GM19438 (cell line): ENCODE results near the gene UTP20.

Experiments used
- ATAC-seq: cut with Tn5 transposase; IDR thresholded peaks from one replicate; pipeline ENCODE4 v1.9.1; 2021; ENCODE audit warnings: low read depth; ENCODE audit not compliant: unreplicated experiment

Gene UTP20

DNA sequence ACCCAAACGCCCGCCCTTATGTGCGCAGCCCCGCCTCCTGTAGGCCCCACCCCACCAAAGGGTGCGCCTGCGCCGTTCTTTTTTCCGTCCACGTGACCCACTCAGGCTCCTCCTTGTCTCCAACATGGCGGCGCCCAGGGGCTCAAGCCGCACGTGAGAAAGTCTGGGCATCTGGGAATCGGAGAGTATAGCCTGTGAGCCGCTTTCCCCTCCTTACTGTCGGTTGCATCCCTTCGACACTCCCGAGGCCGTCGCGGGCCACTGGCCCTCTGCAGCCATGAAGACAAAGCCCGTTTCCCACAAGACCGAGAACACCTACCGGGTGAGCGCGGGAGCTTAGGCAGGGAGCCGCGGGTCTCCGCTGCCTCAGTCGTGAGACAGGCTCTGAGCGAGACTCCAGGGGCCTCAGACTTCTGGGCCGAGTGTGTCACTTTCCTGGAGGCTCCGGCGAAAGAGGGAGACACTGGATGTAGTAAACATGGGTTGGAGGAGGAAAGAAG, at the start of gene UTP20:
UTP20 (plus strand) TSS at position 100 of the 500 bp plus-strand sequence; CDS start at position 278, 178 bp downstream.
- peak; percentile 99 for ATAC-seq

DNA sequence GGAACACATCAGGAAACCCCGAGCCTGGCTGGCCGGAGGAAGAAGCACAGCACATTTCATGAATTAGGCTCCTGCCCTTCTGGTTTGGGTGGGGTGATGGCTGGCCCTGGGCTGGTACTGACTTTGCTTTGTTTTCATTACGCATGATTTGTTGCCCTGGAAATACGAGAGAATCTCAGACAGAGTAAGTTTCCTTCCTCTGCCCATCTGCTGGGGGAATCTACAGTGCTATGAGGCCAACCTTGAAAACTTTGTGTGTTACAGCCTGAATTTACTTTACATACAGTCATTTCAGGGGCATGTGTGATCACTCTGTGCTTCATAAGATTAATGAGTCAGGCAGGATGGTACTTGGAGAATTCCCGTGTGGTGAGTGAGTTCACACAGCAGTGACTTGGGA, 49.4 kb upstream of the UTP20 start:
- no peak for ATAC-seq

DNA sequence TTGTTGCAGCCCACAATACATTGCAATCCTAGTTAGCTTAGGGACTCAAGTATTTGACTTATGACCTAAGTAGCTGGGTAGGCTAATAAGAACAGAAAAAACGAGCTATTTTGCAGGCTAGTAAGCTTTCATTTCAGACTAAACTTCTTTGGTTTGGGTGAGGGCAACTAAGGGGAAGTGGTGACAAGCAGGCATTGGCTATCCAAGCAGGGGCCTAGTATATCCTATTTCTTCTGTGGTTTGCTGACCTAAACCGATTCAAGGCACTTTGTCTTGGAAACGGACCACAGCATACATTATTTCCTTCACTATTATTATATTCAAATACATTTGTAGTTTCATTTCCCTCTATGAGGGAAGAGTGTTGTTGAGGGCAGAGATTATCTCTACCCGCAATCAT, 48.3 kb upstream of the UTP20 start:
- no peak for ATAC-seq

DNA sequence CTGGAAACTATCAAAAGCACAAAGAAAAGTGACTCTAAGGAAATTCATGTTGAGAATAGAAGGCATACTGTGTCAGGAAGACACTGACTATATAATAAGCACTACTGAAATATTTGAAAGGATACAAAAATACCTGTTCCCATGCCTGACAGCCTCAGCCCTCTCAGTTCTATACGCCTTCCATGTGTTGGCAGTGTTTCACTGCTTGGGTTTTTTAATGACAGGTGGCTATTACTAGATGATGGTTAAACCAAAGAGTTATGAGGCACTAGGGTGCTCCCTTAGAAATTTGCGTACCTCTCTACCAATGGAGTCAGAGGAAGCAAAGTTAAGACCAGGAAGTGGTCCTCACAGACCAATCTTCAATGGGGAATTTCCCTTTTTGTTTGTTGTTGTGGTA, 44.2 kb upstream of the UTP20 start:
- no peak for ATAC-seq

DNA sequence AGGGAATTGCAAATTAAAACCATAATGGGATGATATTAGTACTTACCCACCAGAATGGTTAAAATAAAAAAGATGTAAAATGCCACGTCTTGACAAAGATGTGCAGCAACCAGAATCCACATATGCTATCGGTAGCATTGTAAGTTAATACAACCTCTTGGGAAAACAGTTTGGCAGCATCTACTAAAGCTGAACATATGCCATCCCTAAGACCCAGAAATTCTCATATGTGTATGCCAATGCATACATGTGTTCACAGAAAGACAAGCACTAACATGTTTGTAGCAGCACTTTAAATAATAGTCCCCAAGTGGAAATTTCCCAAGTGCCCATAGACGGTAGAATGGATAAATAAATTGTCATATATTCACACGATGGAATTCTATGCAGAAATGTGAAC, 41.6 kb upstream of the UTP20 start:
- ATAC-seq, result no peak

DNA sequence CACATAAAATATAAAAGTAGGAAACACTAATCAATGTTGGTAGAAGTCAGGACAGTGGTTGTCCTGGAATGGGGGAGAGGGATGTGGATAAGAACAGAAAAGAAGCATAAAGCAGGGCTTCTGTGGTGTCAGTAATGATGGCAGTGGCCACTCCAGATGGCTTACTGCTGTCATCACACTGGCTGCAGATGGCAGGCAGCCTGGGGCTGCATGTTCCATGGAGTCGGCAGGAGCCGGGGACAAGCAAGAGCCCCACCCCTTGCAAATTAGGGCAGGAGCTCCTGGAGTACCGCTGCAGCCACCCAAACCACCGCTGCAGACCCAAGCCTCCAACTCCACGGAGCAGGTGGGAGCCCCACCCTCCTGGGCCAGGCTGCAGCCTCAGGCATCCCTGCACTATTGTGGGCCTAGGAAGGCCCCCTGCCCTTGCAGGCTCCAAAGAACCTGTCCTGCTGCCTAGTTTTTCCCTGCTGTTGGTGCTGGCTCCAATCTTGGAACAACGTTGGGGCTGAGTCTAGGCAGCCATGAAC, 41.0 kb upstream of the UTP20 start:
- ATAC-seq, result no peak

DNA sequence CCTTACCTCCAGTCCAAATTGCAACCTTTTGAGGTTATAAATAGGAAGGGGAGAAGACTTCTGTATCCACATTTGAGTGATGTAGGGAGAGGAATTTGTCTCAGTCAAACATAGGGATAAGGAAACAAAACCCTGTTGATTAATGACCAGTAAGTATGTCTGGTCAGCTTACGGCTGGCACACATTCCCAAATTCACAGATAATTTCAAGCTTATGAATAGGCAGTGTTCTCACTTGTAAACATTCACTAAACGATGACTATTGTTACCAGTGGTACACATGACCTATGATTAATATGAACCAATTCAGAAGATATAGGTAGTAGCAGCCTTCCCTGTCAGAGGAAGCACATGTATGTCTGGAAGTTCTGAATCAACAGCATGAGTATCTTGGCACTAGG, 36.8 kb upstream of the UTP20 start:
- no peak for ATAC-seq

DNA sequence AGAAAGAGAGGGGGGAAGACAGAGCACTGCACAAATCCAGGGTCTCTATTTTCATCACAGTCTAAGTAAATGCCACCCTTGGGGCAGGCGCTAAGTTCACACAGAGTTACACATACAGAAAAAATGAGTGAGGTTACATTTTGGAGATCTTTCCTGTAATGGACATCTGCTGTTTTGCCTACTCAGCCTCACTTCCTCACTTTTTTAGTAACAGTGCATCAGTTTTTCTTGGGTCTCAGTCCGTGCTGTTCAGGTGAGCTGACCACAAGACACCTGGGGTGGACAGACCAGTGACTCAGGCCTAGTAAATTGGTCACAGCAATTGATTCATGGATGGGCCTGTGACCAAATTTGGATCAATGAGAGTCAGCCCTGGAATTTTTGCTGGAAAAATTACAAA, 36.3 kb upstream of the UTP20 start:
- no peak for ATAC-seq

DNA sequence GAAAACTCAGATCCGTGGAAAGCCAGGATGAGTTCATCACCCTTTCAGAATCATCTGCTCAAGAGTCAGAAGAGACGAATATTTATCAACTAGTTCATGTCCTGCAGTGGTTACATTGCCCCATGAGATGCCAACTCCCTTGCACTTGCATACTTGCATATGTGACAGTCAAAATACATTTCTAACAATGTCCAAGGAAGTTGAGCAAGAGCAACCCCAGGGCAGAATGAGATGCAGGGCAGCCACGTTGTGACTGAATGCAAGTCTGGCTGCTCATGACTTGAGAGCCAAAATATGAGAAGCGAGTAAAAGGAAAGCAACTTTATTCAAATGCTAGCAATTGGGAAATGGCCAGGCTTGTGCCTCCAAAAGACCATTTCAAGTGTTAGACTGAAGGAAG, 23.6 kb upstream of the UTP20 start:
- ATAC-seq, result no peak

DNA sequence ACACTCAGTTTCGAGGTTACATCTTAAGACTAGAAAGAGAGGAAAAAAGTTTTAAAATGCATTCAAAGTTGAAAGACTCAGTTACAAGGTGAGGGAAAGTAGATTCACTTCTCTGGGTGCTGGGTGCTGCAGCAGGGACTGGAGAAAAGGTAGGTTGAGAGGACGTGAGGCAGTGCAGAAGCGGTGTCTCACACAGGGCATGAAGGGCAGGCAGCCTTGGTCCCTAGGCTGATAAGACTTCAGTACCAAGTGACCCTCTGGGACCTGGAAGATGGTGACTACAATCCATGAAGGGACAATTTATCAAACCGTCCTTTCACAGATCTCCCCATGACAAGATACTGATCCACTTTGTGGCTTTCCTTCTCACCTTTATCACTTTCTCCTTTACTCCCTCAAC, 22.5 kb upstream of the UTP20 start:
- no peak for ATAC-seq

DNA sequence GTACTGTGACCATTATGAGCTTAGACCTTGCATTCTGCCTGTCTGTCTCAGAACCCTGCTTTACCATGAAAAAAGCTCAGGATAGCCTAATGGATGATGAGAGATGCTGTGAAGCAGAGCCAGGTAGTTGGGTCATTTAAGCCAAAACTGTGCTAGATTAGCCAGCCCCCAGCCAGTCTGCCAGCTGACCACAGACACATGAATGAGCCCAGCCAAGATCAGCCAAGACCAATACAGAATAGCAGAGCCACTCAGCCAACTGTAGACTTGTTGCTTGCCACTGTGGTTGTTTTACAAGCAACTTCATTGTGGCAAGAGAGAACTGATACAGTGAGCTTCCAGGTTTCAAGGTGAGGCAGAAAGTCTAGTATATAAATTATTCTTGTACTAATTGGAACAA, 12.8 kb upstream of the UTP20 start:
- no peak for ATAC-seq

DNA sequence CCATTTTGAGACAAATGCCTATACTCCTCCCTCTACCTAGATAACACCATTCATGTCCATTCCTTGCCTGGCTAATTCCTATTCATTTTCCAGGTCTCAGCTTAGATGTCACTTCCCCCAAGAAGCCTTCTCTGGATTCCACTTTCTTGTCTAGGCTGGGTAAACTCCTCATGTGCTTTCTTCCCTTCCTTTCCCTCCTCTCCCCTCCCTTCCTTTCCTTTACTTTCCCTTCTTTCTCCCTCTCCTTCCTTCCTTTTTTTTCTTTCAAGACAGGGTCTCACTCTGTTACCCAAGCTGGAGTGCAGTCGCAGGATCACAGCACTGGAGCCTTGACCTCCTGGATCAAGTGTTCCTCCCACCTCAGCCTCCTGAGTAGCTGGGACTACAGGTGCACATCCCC, 3.5 kb upstream of the UTP20 start:
- no peak for ATAC-seq

DNA sequence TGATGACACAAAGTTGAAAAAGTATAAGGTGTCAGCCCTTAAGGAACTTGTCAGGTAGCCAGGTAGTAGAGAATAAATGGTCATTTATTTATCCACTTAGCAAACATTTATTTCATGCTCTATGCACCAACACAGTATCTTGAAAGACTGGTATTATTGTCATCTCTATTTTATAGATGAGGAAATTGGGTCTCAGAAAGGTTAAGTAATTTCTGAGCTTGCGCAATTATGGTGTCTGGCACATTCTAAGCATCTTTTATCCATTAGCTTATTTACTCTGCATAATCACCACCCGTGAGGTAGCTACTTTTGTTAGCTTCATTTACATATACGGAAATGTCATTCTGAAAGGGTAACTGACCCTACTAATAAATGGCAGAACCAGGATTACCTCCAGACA, 2.5 kb upstream of the UTP20 start:
- no peak for ATAC-seq

DNA sequence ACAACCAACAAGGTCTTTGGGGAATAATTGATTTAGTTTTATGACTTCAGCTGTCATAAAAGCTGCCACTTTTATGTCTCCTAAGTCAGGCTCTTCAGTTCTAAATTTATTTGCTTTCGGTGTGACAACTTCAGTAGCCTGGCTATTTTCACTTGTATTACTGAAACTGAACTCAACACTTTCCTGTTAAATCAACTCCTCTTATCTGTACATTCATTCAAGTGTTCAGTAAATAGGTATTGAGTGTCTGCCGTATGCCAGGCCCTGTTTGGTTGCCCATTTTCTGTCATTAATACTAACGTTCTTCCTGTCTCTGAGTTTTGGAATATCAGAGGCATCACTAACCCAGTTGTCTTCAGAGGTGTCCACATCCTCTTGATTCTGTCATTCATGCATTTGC, 7.5 kb downstream of the UTP20 start:
- no peak for ATAC-seq

DNA sequence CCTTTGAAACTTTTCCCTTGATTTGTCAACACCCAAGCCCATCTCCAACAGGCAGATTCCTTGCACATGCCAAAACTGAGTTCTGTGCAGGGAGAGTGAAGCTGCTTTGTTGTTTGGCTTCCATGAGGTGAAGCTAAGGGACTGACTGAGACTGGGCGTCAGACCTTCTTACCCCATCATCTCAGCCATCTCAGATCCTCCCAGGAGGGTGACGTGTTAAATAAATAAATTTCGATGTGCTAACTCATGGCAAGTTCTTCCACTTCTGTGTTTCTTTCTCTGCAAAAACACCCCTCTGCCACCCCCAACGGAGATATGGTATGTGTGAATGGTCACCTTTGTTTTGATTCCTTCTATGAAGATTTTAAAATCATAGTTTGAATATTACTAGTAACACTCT, 17.8 kb downstream of the UTP20 start:
- ATAC-seq, result no peak

DNA sequence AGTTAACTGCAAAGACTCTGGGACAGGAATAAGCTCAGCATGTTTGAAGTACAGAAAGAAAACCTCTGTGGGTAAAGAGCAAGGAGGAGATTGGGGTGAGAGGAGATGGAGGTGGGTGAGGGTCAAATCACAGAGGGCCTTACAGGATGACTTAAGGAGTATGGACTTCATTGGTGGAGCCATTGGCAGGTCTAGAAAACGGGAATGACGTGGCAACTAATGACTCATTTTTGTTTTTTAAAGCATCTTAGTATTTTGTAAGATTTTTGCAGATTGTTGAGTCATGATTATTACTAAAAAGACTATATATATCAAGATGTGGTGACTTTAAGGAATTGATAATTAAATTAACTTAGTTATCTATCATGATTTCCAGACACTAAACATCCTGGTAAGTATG, 18.5 kb downstream of the UTP20 start:
- no peak for ATAC-seq

DNA sequence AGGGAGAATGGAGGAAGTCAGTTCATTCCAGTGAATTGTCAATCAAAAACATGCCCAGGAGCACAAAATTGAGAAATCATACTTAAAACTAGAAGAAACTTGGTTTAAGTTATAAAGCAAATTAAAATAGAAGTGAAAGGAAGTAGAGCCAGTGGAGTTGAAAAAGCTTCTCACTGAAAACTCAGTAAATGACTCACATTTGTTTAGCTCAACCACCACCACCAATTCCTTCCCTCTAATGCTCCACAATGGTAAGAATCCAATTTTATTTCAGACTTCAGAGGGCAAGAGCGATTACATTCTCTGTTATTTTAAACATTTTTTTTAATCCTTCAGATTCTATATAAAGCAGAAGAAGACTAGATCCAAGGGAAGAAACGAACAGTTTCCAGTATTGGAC, 19.4 kb downstream of the UTP20 start:
- no peak for ATAC-seq

DNA sequence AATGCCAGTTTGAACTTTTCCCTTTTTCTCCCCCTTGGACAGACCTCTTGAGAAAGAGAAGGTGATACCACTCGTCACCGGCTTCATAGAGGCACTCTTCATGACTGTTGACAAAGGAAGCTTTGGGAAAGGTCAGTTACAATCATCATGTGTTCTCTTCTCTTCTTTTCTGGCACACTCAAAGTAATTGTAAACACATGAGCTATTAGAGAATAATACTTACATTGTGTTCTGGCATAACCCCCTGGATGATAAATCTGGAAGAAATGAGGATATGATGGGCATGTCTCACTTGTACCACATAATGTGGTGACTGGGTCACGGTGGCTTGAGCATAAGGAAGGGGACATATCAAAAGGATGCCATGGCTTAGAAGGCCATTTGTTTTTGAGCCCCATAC, 20.0 kb downstream of the UTP20 start:
- ATAC-seq, result no peak

DNA sequence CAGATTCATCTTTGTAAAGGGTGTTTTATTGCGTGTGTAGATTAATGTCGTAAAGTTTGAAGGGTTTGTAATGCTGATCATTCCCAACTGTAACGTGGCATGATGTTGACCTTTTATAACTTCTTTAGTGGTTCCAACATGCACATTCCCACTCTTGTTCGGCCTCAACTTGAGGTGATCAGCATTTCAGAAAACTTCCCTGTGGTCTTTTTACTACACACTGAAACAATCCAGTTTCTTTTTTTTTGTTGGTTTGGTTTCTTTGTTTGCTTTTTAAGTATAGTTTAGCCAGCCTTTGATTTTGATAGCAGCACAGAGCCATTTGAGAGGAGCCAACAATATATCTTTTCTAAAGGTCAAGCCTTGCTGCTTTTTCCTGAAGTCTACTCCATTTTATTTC, 22.8 kb downstream of the UTP20 start:
- no peak for ATAC-seq

DNA sequence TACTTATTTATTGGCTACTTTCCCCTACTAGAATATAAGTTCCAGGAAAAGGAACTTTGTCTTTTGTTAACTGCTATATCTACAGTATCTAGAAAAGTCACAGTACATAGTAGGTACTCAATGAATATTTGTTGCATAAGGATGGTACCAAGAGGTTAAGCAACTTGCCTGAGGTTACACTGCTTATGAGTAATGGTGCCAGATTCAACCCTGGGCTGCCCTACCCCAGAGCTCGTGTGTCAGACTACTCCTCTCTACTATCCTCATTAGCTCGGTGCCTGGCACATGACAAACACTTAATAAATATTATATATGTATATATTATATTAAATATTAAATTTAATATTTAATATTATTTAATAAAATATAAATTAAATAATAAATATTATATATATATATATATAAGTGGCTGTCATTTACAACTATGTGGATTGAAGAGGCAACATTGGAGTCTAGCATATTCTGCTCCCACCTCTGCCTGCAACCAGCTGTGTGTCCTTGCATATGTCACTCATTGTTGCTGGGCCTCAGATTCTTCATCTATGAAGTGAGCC, 25.4 kb downstream of the UTP20 start:
- ATAC-seq, result no peak

DNA sequence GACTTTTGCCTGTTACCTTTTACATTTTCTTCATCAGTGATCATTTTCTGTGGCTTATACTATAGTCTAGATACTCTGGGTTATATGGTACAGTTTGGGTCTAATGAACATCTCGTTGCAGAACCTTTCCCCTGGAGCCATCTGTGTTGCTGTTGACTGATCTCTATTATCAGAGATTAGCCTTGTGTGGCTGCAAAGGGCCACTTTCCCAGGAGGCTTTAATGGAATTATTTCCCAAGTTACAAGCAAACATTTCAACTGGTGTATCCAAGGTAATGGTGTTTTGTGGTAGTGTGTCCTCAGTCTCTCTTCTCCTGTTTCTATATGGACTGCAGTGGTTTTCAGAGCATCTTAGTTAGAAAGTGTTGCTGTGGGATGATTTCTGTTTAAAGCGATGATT, 25.9 kb downstream of the UTP20 start:
- ATAC-seq, result no peak

DNA sequence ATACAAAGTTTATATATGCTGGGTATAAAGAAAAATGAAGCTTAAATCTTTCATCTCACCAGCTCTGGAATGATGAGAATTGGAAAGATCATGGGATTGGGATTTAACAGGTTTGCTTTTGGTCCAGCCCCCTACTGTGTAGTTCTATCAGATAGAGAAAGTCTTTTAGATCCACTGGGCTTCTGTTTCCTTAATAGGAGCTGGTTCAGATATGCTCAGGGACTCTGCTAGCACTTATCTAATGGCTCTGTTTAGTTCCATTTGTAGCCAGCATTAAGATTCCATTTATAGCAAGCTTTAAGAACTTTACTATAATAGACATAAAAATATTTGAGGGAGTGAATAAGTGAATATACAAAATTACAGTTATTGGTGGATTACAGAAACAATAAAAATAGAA, 42.6 kb downstream of the UTP20 start:
- ATAC-seq, result no peak

DNA sequence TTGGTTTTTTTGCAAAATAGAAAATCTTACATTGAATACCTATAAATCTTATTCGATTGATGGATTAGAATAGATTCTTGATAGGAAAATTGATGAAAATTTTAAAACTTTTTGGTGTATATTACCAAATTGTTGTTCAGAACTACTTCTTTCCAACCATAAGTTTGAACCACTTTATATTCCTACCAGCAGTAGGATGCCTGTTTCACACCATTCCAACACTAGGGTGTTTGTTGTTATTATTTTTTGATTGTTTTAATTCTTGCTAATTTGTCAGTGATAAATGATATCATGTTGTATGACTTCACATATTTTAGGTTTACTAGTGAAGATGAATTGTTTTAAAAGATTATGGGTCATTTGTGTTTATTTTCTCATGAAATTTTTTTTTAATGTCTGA, 43.4 kb downstream of the UTP20 start:
- no peak for ATAC-seq
